ENCODE data around the gene AKIRIN2. TPM values are rescaled to one million over a fixed set of nuclear protein-coding genes. Genes with fewer than 3 reads are reported as not detected.

AKIRIN2 gene
- total and polyA plus RNA-seq, 5 experiments from 2014 or later = 20.2 to 58.0 (median 33.4) TPM

GRCh38 chr6:87674290-87674689 is 27.7 kb downstream of the AKIRIN2 start:
- no peak overlapping the region for H3K27ac Mint-ChIP-seq
- H3K4me1 Mint-ChIP-seq = peaks cover 7 to 21% (median 16%) of the 10 kb centered on the region in 4 donors
- POLR2A ChIA-PET = interaction anchor here (1.3 kb wide), 1 partner anchor 28 kb away, joined by 8 read pairs; the partner anchor contains the start of gene AKIRIN2
- no peak overlapping the region for H3K4me3 Mint-ChIP-seq
- ATAC-seq (no peak), DNase-seq (no peak)
- H3K36me3 Mint-ChIP-seq = peaks cover 5 to 75% (median 20%) of the 10 kb centered on the region in 3 donors
- H3K27me3 Mint-ChIP-seq = no peaks in the 10 kb centered on the region
- H3K9me3 Mint-ChIP-seq = no peaks in the 10 kb centered on the region

GRCh38 chr6:87673237-87673636 is 28.8 kb downstream of the AKIRIN2 start:
- H3K4me1 Mint-ChIP-seq = peaks cover 7 to 22% (median 16%) of the 10 kb centered on the region in 4 donors
- H3K4me3 Mint-ChIP-seq = no peak overlapping the region
- no peak for ATAC-seq
- H3K27ac Mint-ChIP-seq = peak overlapping the region in 2 of 10 donors; percentile 6 to 28
- H3K27me3 Mint-ChIP-seq = no peaks in the 10 kb centered on the region
- peaks cover 5 to 66% (median 20%) of the 10 kb centered on the region in 3 donors for H3K36me3 Mint-ChIP-seq
- DNase-seq = no peak
- H3K9me3 Mint-ChIP-seq = no peaks in the 10 kb centered on the region
- POLR2A ChIA-PET = no interaction called here

- no peaks in the 10 kb centered on the region for H3K9me3 Mint-ChIP-seq
- ATAC-seq (no peak), DNase-seq (no peak)
- peaks cover under 1 to 64% (median 19%) of the 10 kb centered on the region in 3 donors for H3K36me3 Mint-ChIP-seq
- H3K4me1 Mint-ChIP-seq = peaks cover 7 to 20% (median 14%) of the 10 kb centered on the region in 4 donors
- POLR2A ChIA-PET = no interaction called here
- no peak overlapping the region for H3K4me3 Mint-ChIP-seq
- H3K27ac Mint-ChIP-seq = peak overlapping the region in 2 of 10 donors; percentile 14 to 43
- H3K27me3 Mint-ChIP-seq = no peaks in the 10 kb centered on the region
Observed at GRCh38 chr6:87672641-87673040, 29.4 kb downstream of the AKIRIN2 start.

GRCh38 chr6:87671555-87672029 is 30.4 kb downstream of the AKIRIN2 start:
- POLR2A ChIA-PET = interaction anchor here (2.0 kb wide), 1 partner anchor 30 kb away, joined by 7 read pairs; the partner anchor contains the start of gene AKIRIN2
- no peak overlapping the region for H3K4me3 Mint-ChIP-seq
- H3K27me3 Mint-ChIP-seq = no peaks in the 10 kb centered on the region
- DNase-seq = no peak
- peaks cover 7 to 20% (median 14%) of the 10 kb centered on the region in 4 donors for H3K4me1 Mint-ChIP-seq
- H3K36me3 Mint-ChIP-seq = peaks cover 0 to 65% (median 23%) of the 10 kb centered on the region in 3 donors
- ATAC-seq = no peak
- H3K9me3 Mint-ChIP-seq = no peaks in the 10 kb centered on the region
- H3K27ac Mint-ChIP-seq = peak overlapping the region in 8 of 10 donors; percentile 22 to 82 (median 54)

GRCh38 chr6:87670707-87671106 is 31.3 kb downstream of the AKIRIN2 start:
- POLR2A ChIA-PET = interaction anchor here (2.0 kb wide), 1 partner anchor 31 kb away, joined by 7 read pairs; the partner anchor contains the start of gene AKIRIN2
- DNase-seq (no peak), ATAC-seq (peak in 1 of 2 donors; percentile 52)
- Mint-ChIP-seq H3K36me3 (peaks cover 0 to 63% (median 22%) of the 10 kb centered on the region in 3 donors), H3K27me3 (no peaks in the 10 kb centered on the region), H3K27ac (peak overlapping the region; percentile 22 to 84 (median 60)), H3K4me1 (peaks cover 7 to 20% (median 14%) of the 10 kb centered on the region in 4 donors), H3K4me3 (no peak overlapping the region), H3K9me3 (no peaks in the 10 kb centered on the region)

GRCh38 chr6:87669051-87669450 is 33.0 kb downstream of the AKIRIN2 start:
- no peak for DNase-seq
- Mint-ChIP-seq H3K4me1 (peaks cover 7 to 20% (median 14%) of the 10 kb centered on the region in 4 donors), H3K36me3 (peaks cover 0 to 47% (median 16%) of the 10 kb centered on the region in 3 donors), H3K27ac (peak overlapping the region in 3 of 10 donors; percentile 22 to 58 (median 37)), H3K27me3 (no peaks in the 10 kb centered on the region), H3K9me3 (no peaks in the 10 kb centered on the region), H3K4me3 (no peak overlapping the region)
- POLR2A ChIA-PET = interaction anchor here (1.1 kb wide), 1 partner anchor 12 kb away, joined by 3 read pairs; no protein-coding TSS in a partner anchor
- ATAC-seq = no peak

- POLR2A ChIA-PET = interaction anchor here (1.1 kb wide), 1 partner anchor 11 kb away, joined by 3 read pairs; no protein-coding TSS in a partner anchor
- H3K27ac Mint-ChIP-seq = peak overlapping the region in 3 of 10 donors; percentile 21 to 75 (median 64)
- H3K36me3 Mint-ChIP-seq = peaks cover 0 to 47% (median 16%) of the 10 kb centered on the region in 3 donors
Observed at GRCh38 chr6:87668013-87668412, 34.0 kb downstream of the AKIRIN2 start.

GRCh38 chr6:87667032-87667431 is 35.0 kb downstream of the AKIRIN2 start:
- Mint-ChIP-seq H3K27me3 (no peaks in the 10 kb centered on the region), H3K27ac (peak overlapping the region in 1 of 10 donors; percentile 63), H3K9me3 (no peaks in the 10 kb centered on the region), H3K4me3 (no peak overlapping the region), H3K4me1 (peaks cover 7 to 20% (median 13%) of the 10 kb centered on the region in 4 donors), H3K36me3 (peaks cover 0 to 49% (median 16%) of the 10 kb centered on the region in 3 donors)
- POLR2A ChIA-PET = no interaction called here
- no peak for DNase-seq
- ATAC-seq = no peak

More at GRCh38 chr6:87668013-87668412, 34.0 kb downstream of the AKIRIN2 start:
- Mint-ChIP-seq H3K9me3 (no peaks in the 10 kb centered on the region), H3K4me3 (no peak overlapping the region), H3K27me3 (no peaks in the 10 kb centered on the region), H3K4me1 (peaks cover 7 to 20% (median 14%) of the 10 kb centered on the region in 4 donors)
- ATAC-seq (no peak), DNase-seq (no peak)

- ATAC-seq (no peak), DNase-seq (no peak)
- no peaks in the 10 kb centered on the region for H3K9me3 Mint-ChIP-seq
- H3K27me3 Mint-ChIP-seq = no peaks in the 10 kb centered on the region
- no peak overlapping the region for H3K4me3 Mint-ChIP-seq
- POLR2A ChIA-PET = no interaction called here
- peaks cover 0 to 8% (median 0%) of the 10 kb centered on the region in 4 donors for H3K4me1 Mint-ChIP-seq
- H3K36me3 Mint-ChIP-seq = peaks cover 0 to 46% (median 16%) of the 10 kb centered on the region in 3 donors
- H3K27ac Mint-ChIP-seq = peak overlapping the region in 1 of 10 donors; percentile 46
Observed at GRCh38 chr6:87664921-87665485, 37.0 kb downstream of the AKIRIN2 start.

- no peak for ATAC-seq
- Mint-ChIP-seq H3K9me3 (no peaks in the 10 kb centered on the region), H3K27ac (peak overlapping the region in 2 of 10 donors; percentile 10 to 77), H3K36me3 (peaks cover 0 to 59% (median 20%) of the 10 kb centered on the region in 3 donors), H3K27me3 (no peaks in the 10 kb centered on the region), H3K4me3 (no peak overlapping the region), H3K4me1 (no peaks in the 10 kb centered on the region)
- POLR2A ChIA-PET = no interaction called here
- no peak for DNase-seq
Observed at GRCh38 chr6:87663434-87663833, 38.6 kb downstream of the AKIRIN2 start.

GRCh38 chr6:87661503-87661902 is 40.5 kb downstream of the AKIRIN2 start:
- POLR2A ChIA-PET = no interaction called here
- Mint-ChIP-seq H3K27ac (peak overlapping the region in 2 of 10 donors; percentile 51 to 77), H3K36me3 (peaks cover 0 to 61% (median 16%) of the 10 kb centered on the region in 3 donors), H3K27me3 (no peaks in the 10 kb centered on the region), H3K4me3 (no peak overlapping the region), H3K9me3 (no peaks in the 10 kb centered on the region), H3K4me1 (peaks cover 3 to 13% (median 11%) of the 10 kb centered on the region in 4 donors)
- DNase-seq (no peak), ATAC-seq (no peak)

- Mint-ChIP-seq H3K4me3 (no peak overlapping the region), H3K27me3 (no peaks in the 10 kb centered on the region), H3K4me1 (peaks cover 3 to 17% (median 11%) of the 10 kb centered on the region in 4 donors), H3K36me3 (peaks cover 0 to 56% (median 15%) of the 10 kb centered on the region in 3 donors), H3K9me3 (no peaks in the 10 kb centered on the region), H3K27ac (peak overlapping the region in 4 of 10 donors; percentile 0 to 77 (median 28))
- DNase-seq (no peak), ATAC-seq (no peak)
- POLR2A ChIA-PET = no interaction called here
Observed at GRCh38 chr6:87661016-87661415, 41.0 kb downstream of the AKIRIN2 start.
